Activated CD4-positive, alpha-beta T cell treated with anti-CD3 and anti-CD28 coated beads for 48 hours (primary cell): ENCODE measurements around the gene PLEKHH1.

Experiments
- DNase-seq: peaks from one replicate; pipeline ENCODE4 v3.0.0-alpha.2; 2020

PLEKHH1 gene

GRCh38 chr14:67532998-67533753, at the start of gene PLEKHH1:
Gene PLEKHH1, plus strand, starts transcription at chr14:67533290. Its CDS starts 8,578 bp downstream, at chr14:67541868.
- DNase-seq, result peak; percentile 74

GRCh38 chr14:67483579-67484285, 49.4 kb upstream of the PLEKHH1 start:
- DNase-seq, result no peak

GRCh38 chr14:67485501-67486095, 47.5 kb upstream of the PLEKHH1 start:
- no peak for DNase-seq

GRCh38 chr14:67486890-67487289, 46.2 kb upstream of the PLEKHH1 start:
- no peak for DNase-seq

- DNase-seq, result no peak
Observed at GRCh38 chr14:67487332-67487731, 45.8 kb upstream of the PLEKHH1 start.

GRCh38 chr14:67487937-67488893, 44.9 kb upstream of the PLEKHH1 start, which contains the start of gene TMEM229B:
Gene TMEM229B, minus strand, starts transcription at chr14:67488721. Its CDS starts 14,798 bp downstream, at chr14:67473923.
- DNase-seq, result peak; percentile 80

- no peak for DNase-seq
Observed at GRCh38 chr14:67490196-67490595, 42.9 kb upstream of the PLEKHH1 start.

- no peak for DNase-seq
Observed at GRCh38 chr14:67491285-67491684, 41.8 kb upstream of the PLEKHH1 start.

GRCh38 chr14:67491741-67492507, 41.2 kb upstream of the PLEKHH1 start:
- no peak for DNase-seq

- no peak for DNase-seq
Observed at GRCh38 chr14:67492538-67492937, 40.6 kb upstream of the PLEKHH1 start.

- no peak for DNase-seq
Observed at GRCh38 chr14:67493092-67493717, 39.9 kb upstream of the PLEKHH1 start.

- no peak for DNase-seq
Observed at GRCh38 chr14:67495827-67496226, 37.3 kb upstream of the PLEKHH1 start.

GRCh38 chr14:67497216-67497615, 35.9 kb upstream of the PLEKHH1 start:
- no peak for DNase-seq

- no peak for DNase-seq
Observed at GRCh38 chr14:67497716-67498115, 35.4 kb upstream of the PLEKHH1 start.

- DNase-seq, result no peak
Observed at GRCh38 chr14:67500981-67501380, 32.1 kb upstream of the PLEKHH1 start.

GRCh38 chr14:67501670-67502069, 31.4 kb upstream of the PLEKHH1 start:
- no peak for DNase-seq

- DNase-seq, result no peak
Observed at GRCh38 chr14:67502867-67503266, 30.2 kb upstream of the PLEKHH1 start.

- DNase-seq, result no peak
Observed at GRCh38 chr14:67503331-67503730, 29.8 kb upstream of the PLEKHH1 start.

GRCh38 chr14:67505254-67505653, 27.8 kb upstream of the PLEKHH1 start:
- no peak for DNase-seq

- no peak for DNase-seq
Observed at GRCh38 chr14:67508956-67509355, 24.1 kb upstream of the PLEKHH1 start.

- no peak for DNase-seq
Observed at GRCh38 chr14:67510121-67510520, 23.0 kb upstream of the PLEKHH1 start.
